ENCODE measurements around the gene JAK1. TPM values are rescaled to one million over a fixed set of nuclear protein-coding genes. Genes with fewer than 3 reads are reported as not detected.

Gene JAK1
- total RNA-seq, 2 donors from 2014 or later, result 106 to 136 TPM

DNA sequence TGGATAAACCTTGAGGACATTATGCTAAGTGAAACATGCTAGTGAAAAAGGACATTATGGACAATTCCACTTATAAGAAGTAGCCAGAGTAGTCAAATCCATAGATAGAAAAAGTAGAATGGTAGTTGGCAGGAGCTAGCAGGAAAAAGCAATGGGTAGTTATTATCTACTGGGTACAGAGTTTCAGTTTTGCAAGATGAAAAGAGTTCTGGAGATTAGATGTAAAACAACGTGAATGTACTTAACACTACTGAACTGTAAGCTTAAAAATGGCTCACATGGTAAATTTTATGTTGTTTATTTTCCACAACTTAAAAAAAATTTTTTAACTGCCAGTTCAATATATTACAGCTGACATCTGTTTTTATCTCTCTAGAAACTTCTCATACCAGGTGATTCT lies 19.4 kb downstream of the JAK1 start:
- 0% methylated on average over 1 of the region's 1 CpG for WGBS, 2 donors

DNA sequence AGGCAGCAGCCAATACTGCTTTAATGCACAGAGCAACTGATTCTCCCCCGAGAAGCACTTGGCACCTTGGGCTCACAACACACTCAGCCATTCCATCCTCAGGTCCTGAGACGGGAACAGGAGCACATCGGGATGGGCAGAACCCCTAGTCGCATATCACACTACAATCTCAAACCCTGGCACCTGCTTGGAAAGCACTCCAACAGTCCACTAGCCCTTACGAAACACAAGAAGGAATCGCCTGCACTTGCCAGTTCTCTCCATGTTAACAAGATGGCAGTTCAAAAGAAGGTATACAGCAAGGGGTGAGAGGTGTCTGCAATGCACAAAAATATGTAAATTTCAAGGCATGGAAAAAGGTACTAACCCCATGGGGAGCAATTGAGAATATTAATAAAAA lies 21.4 kb downstream of the JAK1 start:
- no peaks in the 10 kb centered on the region for H3K27me3 ChIP-seq
- H3K4me3 ChIP-seq, result no peak overlapping the region
- intact Hi-C loops (cut with DNase I), result no loop called here
- no peaks in the 10 kb centered on the region for H3K9me3 ChIP-seq
- TF ChIP-seq POLR2A (IDR thresholded peaks at IDR 0.05), result no peak
- TF ChIP-seq, protein P1, sequence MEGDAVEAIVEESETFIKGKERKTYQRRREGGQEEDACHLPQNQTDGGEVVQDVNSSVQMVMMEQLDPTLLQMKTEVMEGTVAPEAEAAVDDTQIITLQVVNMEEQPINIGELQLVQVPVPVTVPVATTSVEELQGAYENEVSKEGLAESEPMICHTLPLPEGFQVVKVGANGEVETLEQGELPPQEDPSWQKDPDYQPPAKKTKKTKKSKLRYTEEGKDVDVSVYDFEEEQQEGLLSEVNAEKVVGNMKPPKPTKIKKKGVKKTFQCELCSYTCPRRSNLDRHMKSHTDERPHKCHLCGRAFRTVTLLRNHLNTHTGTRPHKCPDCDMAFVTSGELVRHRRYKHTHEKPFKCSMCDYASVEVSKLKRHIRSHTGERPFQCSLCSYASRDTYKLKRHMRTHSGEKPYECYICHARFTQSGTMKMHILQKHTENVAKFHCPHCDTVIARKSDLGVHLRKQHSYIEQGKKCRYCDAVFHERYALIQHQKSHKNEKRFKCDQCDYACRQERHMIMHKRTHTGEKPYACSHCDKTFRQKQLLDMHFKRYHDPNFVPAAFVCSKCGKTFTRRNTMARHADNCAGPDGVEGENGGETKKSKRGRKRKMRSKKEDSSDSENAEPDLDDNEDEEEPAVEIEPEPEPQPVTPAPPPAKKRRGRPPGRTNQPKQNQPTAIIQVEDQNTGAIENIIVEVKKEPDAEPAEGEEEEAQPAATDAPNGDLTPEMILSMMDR (IDR thresholded peaks at IDR 0.05), result no peak
- DNase-seq (no peak), ATAC-seq (no peak)
- peaks cover 57% of the 10 kb centered on the region for H3K4me1 ChIP-seq
- H3K27ac ChIP-seq, result no peak overlapping the region
- WGBS, 2 donors, result 49 to 67% methylated on average over 6 of the region's 6 CpGs
- H3K36me3 ChIP-seq (replicated peaks in 1 of 2; ENCODE audit: insufficient read depth in 1 of 2, low read depth in 2 of 2), result no peaks in the 10 kb centered on the region

More for the DNA sequence above, 19.4 kb downstream of the JAK1 start:
- DNase-seq, result no peak
- Histone ChIP-seq H3K36me3 (replicated peaks in 1 of 2; ENCODE audit: insufficient read depth in 1 of 2, low read depth in 2 of 2) (no peaks in the 10 kb centered on the region), H3K4me1 (peaks cover 58% of the 10 kb centered on the region), H3K4me3 (no peak overlapping the region), H3K9me3 (no peaks in the 10 kb centered on the region), H3K27ac (no peak overlapping the region), H3K27me3 (no peaks in the 10 kb centered on the region)
- TF ChIP-seq, protein P1 (IDR thresholded peaks at IDR 0.05), result no peak
- no peak for TF ChIP-seq POLR2A (IDR thresholded peaks at IDR 0.05)
- ATAC-seq, result no peak
- intact Hi-C loops (cut with DNase I), result no loop called here

DNA sequence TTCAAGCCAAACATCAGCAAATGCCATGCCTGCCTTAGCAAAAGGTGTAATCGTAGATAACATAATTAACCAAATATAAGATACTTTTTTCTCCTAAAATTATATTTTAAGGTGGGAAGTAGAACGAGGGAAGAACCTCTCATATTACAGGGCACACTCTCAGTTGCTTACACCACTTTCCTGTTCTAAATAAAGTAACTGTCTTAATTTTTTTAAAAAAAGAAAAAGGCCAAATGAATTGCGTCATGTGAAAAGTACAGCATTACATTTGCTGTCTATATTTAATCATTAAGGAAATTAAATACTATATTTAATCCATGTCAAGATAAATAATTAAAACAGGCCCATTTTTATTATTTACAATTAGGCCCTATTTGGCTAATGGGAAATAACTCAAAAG lies 23.7 kb downstream of the JAK1 start:
- H3K27ac ChIP-seq, result no peak overlapping the region

DNA sequence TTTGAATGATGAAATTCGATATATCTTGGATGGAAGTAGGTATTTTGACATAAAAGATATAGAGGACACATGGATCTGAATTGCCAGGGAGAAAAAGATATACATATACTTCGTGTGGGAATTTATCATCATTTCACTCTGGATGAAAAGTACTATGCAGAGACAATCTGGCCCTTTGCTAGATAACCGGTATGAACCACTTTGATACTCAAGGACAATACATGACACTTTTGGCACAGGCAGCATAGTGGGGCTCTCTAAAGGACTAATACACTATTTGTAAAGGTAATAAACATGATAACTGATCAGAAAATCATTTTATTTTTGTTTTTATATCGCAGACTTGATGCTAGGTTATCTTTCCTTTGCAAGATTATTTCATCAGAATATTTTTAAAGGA lies 24.2 kb downstream of the JAK1 start:
- Histone ChIP-seq H3K9me3 (no peaks in the 10 kb centered on the region), H3K27ac (no peak overlapping the region), H3K4me1 (peaks cover 51% of the 10 kb centered on the region), H3K36me3 (replicated peaks in 1 of 2; ENCODE audit: insufficient read depth in 1 of 2, low read depth in 2 of 2) (no peaks in the 10 kb centered on the region), H3K4me3 (no peak overlapping the region), H3K27me3 (no peaks in the 10 kb centered on the region)
- WGBS, 2 donors, result 47 to 50% methylated on average over 4 of the region's 4 CpGs
- DNase-seq, result no peak
- no peak for ATAC-seq
- TF ChIP-seq, protein P1 (IDR thresholded peaks at IDR 0.05), result no peak
- TF ChIP-seq POLR2A (IDR thresholded peaks at IDR 0.05), result no peak
- intact Hi-C loops (cut with DNase I), result no loop called here

More for the DNA sequence above, 23.7 kb downstream of the JAK1 start:
- H3K36me3 ChIP-seq (replicated peaks in 1 of 2; ENCODE audit: insufficient read depth in 1 of 2, low read depth in 2 of 2), result no peaks in the 10 kb centered on the region
- no peak overlapping the region for H3K4me3 ChIP-seq
- H3K9me3 ChIP-seq, result no peaks in the 10 kb centered on the region
- TF ChIP-seq, protein P1 (IDR thresholded peaks at IDR 0.05), result no peak
- no peak for TF ChIP-seq POLR2A (IDR thresholded peaks at IDR 0.05)
- ATAC-seq, result no peak
- intact Hi-C loops (cut with DNase I), result no loop called here
- no peaks in the 10 kb centered on the region for H3K27me3 ChIP-seq
- 25 to 30% methylated on average over 3 of the region's 3 CpGs for WGBS, 2 donors
- no peak for DNase-seq
- peaks cover 46% of the 10 kb centered on the region for H3K4me1 ChIP-seq

DNA sequence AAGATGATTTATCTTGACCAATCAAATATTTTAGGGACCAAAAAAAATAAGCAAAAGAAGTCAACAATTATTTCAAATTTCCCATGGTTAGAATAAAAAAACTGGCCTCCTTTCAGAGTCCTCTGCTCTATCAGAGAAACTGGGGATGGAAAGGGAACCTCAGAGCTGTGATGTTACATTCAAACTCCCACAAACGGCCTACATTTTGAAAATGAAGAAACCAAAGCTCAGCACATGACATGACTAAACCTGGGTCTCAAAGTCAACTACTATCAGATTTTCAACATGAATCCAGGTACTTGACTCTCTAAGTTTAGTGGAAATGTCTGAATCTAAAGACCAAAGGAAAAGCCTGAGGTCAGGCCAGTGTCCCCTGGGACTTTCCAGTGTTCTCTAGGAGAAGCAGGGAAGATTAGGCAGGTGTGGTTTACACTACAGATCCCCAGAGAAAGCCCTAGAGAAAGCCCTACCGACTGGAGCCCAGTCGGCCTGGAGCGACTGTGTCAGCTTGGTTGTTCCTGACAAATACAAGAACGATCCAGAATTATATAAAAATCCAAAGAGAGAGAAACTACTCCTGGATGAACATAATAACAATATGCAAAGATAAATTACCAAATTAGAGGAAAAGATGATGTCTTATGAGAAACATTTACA lies 24.8 kb downstream of the JAK1 start:
- Histone ChIP-seq H3K36me3 (replicated peaks in 1 of 2; ENCODE audit: insufficient read depth in 1 of 2, low read depth in 2 of 2) (no peaks in the 10 kb centered on the region), H3K4me1 (peaks cover 56% of the 10 kb centered on the region), H3K27me3 (no peaks in the 10 kb centered on the region), H3K4me3 (no peak overlapping the region), H3K9me3 (no peaks in the 10 kb centered on the region), H3K27ac (no peak overlapping the region)
- intact Hi-C loops (cut with DNase I), result no loop called here
- TF ChIP-seq, protein P1 (IDR thresholded peaks at IDR 0.05), result no peak
- TF ChIP-seq POLR2A (IDR thresholded peaks at IDR 0.05), result no peak
- ATAC-seq, result no peak
- 64 to 67% methylated on average over 5 of the region's 5 CpGs for WGBS, 2 donors
- DNase-seq, result no peak
